Measurements from ENCODE around the gene CRISPLD2. TPM values are rescaled to one million over a fixed set of nuclear protein-coding genes. Genes with fewer than 3 reads are reported as not detected.
"Not testable (repeated sequence)": the region's sequence is repeated elsewhere in the genome, so short reads cannot be mapped to it uniquely, and the experiment has no call there.

Gene CRISPLD2
- total RNA-seq, 1 donor from 2014 or later = 0.13 TPM

- DNase-seq (ENCODE audit: low read depth, low spot score) = no peak
These were observed 2.2 kb downstream of the CRISPLD2 start for GRCh38 chr16:84821728-84822689.

GRCh38 chr16:84822990-84823389 is 3.2 kb downstream of the CRISPLD2 start:
- no peak for DNase-seq (ENCODE audit: low read depth, low spot score)

GRCh38 chr16:84823484-84823883 is 3.7 kb downstream of the CRISPLD2 start:
- DNase-seq (ENCODE audit: low read depth, low spot score) = no peak

- DNase-seq (ENCODE audit: low read depth, low spot score) = no peak
These were observed 4.1 kb downstream of the CRISPLD2 start for GRCh38 chr16:84823926-84824325.

- no peak for DNase-seq (ENCODE audit: low read depth, low spot score)
These were observed 6.2 kb downstream of the CRISPLD2 start for GRCh38 chr16:84825896-84826557.

GRCh38 chr16:84826558-84826941 is 6.8 kb downstream of the CRISPLD2 start:
- no peak for DNase-seq (ENCODE audit: low read depth, low spot score)

GRCh38 chr16:84827131-84827574 is 7.4 kb downstream of the CRISPLD2 start:
- no peak for DNase-seq (ENCODE audit: low read depth, low spot score)

GRCh38 chr16:84827897-84828296 is 8.1 kb downstream of the CRISPLD2 start:
- DNase-seq (ENCODE audit: low read depth, low spot score) = no peak

GRCh38 chr16:84828322-84828721 is 8.5 kb downstream of the CRISPLD2 start:
- DNase-seq (ENCODE audit: low read depth, low spot score) = no peak

- no peak for DNase-seq (ENCODE audit: low read depth, low spot score)
These were observed 9.6 kb downstream of the CRISPLD2 start for GRCh38 chr16:84829168-84829965.

- no peak for DNase-seq (ENCODE audit: low read depth, low spot score)
These were observed 11.1 kb downstream of the CRISPLD2 start for GRCh38 chr16:84830765-84831384.

GRCh38 chr16:84831728-84832127 is 11.9 kb downstream of the CRISPLD2 start:
- not testable (repeated sequence) for DNase-seq (ENCODE audit: low read depth, low spot score)

GRCh38 chr16:84832488-84833143 is 12.8 kb downstream of the CRISPLD2 start:
- no peak for DNase-seq (ENCODE audit: low read depth, low spot score)

GRCh38 chr16:84833144-84833500 is 13.3 kb downstream of the CRISPLD2 start:
- no peak for DNase-seq (ENCODE audit: low read depth, low spot score)

GRCh38 chr16:84833542-84834402 is 14.0 kb downstream of the CRISPLD2 start:
- DNase-seq (ENCODE audit: low read depth, low spot score) = no peak

- no peak for DNase-seq (ENCODE audit: low read depth, low spot score)
These were observed 14.6 kb downstream of the CRISPLD2 start for GRCh38 chr16:84834403-84834772.

- no peak for DNase-seq (ENCODE audit: low read depth, low spot score)
These were observed 16.5 kb downstream of the CRISPLD2 start for GRCh38 chr16:84836234-84836647.

- DNase-seq (ENCODE audit: low read depth, low spot score) = no peak
These were observed 17.2 kb downstream of the CRISPLD2 start for GRCh38 chr16:84836967-84837366.

GRCh38 chr16:84838383-84838948 is 18.7 kb downstream of the CRISPLD2 start:
- DNase-seq (ENCODE audit: low read depth, low spot score) = no peak
